Breast epithelium (tissue), 3 donors: ENCODE data around the gene FZD10.

Experiments used
- POLR2A ChIP-seq: fragments of 450-650 bp; IDR thresholded peaks from one replicate; pipeline ENCODE4 v1.6.1; 2016; ENCODE audit warnings: antibody characterized with exemption, mild to moderate bottlenecking, moderate library complexity
- TF ChIP-seq, protein P1 (sequence below), 3 donors: fragments of 450-650 bp; IDR thresholded peaks; one replicate each; pipeline ENCODE4 v1.5.1; 2016 to 2017; ENCODE audit warnings: antibody characterized with exemption in 3 of 3, mild to moderate bottlenecking in 3 of 3, moderate library complexity in 3 of 3

GRCh38 chr12:130177635-130178242, 15.5 kb downstream of the FZD10 start:
- TF ChIP-seq, protein P1, sequence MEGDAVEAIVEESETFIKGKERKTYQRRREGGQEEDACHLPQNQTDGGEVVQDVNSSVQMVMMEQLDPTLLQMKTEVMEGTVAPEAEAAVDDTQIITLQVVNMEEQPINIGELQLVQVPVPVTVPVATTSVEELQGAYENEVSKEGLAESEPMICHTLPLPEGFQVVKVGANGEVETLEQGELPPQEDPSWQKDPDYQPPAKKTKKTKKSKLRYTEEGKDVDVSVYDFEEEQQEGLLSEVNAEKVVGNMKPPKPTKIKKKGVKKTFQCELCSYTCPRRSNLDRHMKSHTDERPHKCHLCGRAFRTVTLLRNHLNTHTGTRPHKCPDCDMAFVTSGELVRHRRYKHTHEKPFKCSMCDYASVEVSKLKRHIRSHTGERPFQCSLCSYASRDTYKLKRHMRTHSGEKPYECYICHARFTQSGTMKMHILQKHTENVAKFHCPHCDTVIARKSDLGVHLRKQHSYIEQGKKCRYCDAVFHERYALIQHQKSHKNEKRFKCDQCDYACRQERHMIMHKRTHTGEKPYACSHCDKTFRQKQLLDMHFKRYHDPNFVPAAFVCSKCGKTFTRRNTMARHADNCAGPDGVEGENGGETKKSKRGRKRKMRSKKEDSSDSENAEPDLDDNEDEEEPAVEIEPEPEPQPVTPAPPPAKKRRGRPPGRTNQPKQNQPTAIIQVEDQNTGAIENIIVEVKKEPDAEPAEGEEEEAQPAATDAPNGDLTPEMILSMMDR (IDR thresholded peaks at IDR 0.05), result no peak
- TF ChIP-seq POLR2A, result no peak
